ENCODE data around the gene SLC32A1. TPM values are rescaled to one million over a fixed set of nuclear protein-coding genes. Genes with fewer than 3 reads are reported as not detected.

Gene SLC32A1
- total RNA-seq, 1 experiment from 2014 or later: 0.09 TPM

DNA sequence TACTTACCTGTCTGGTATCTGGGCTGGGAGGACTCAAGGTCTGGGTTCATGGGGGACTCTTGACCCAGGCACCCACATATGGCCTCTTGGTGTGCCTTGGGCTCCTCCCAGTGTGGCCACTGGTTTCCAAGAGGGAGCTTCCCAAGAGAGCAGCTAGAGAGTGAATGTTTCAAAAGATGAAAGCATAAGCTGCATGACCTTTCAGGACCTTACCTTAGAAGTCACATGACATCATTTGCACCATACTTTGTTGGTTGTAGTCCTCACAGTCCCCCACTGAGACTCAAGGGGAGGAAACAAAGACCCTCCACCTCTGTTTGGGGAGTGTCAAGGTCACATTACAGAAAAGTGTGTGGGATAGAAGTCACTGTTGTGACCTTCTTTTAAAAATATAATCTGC lies 37.9 kb downstream of the SLC32A1 start:
- H3K27ac Mint-ChIP-seq: no peak overlapping the region
- H3K4me1 Mint-ChIP-seq: peaks cover 9% of the 10 kb centered on the region; the same call in 1 of the 2 replicates
- TF ChIP-seq, protein P1, sequence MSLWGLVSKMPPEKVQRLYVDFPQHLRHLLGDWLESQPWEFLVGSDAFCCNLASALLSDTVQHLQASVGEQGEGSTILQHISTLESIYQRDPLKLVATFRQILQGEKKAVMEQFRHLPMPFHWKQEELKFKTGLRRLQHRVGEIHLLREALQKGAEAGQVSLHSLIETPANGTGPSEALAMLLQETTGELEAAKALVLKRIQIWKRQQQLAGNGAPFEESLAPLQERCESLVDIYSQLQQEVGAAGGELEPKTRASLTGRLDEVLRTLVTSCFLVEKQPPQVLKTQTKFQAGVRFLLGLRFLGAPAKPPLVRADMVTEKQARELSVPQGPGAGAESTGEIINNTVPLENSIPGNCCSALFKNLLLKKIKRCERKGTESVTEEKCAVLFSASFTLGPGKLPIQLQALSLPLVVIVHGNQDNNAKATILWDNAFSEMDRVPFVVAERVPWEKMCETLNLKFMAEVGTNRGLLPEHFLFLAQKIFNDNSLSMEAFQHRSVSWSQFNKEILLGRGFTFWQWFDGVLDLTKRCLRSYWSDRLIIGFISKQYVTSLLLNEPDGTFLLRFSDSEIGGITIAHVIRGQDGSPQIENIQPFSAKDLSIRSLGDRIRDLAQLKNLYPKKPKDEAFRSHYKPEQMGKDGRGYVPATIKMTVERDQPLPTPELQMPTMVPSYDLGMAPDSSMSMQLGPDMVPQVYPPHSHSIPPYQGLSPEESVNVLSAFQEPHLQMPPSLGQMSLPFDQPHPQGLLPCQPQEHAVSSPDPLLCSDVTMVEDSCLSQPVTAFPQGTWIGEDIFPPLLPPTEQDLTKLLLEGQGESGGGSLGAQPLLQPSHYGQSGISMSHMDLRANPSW (CRISPR knock-in tag; conservative IDR thresholded peaks at IDR 0.05; ENCODE audit: low read depth): no peak
- TF ChIP-seq ZNF317 (CRISPR knock-in tag; IDR thresholded peaks at IDR 0.05; ENCODE audit: borderline replicate concordance, low read depth) (no peak), ZNF671 (CRISPR knock-in tag; IDR thresholded peaks at IDR 0.05) (no peak), NFE2L1 (CRISPR knock-in tag; IDR thresholded peaks at IDR 0.05) (no peak), IRF2 (CRISPR knock-in tag; IDR thresholded peaks at IDR 0.05; ENCODE audit: borderline replicate concordance, low read depth) (no peak), ESRRA (CRISPR knock-in tag; IDR thresholded peaks at IDR 0.05; ENCODE audit: borderline replicate concordance) (no peak), ZNF232 (CRISPR knock-in tag; IDR thresholded peaks at IDR 0.05) (no peak)
- TF ChIP-seq, protein P2, sequence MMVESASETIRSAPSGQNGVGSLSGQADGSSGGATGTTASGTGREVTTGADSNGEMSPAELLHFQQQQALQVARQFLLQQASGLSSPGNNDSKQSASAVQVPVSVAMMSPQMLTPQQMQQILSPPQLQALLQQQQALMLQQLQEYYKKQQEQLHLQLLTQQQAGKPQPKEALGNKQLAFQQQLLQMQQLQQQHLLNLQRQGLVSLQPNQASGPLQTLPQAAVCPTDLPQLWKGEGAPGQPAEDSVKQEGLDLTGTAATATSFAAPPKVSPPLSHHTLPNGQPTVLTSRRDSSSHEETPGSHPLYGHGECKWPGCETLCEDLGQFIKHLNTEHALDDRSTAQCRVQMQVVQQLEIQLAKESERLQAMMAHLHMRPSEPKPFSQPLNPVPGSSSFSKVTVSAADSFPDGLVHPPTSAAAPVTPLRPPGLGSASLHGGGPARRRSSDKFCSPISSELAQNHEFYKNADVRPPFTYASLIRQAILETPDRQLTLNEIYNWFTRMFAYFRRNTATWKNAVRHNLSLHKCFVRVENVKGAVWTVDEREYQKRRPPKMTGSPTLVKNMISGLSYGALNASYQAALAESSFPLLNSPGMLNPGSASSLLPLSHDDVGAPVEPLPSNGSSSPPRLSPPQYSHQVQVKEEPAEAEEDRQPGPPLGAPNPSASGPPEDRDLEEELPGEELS (CRISPR knock-in tag; IDR thresholded peaks at IDR 0.05): no peak
- TF ChIP-seq, protein P3, sequence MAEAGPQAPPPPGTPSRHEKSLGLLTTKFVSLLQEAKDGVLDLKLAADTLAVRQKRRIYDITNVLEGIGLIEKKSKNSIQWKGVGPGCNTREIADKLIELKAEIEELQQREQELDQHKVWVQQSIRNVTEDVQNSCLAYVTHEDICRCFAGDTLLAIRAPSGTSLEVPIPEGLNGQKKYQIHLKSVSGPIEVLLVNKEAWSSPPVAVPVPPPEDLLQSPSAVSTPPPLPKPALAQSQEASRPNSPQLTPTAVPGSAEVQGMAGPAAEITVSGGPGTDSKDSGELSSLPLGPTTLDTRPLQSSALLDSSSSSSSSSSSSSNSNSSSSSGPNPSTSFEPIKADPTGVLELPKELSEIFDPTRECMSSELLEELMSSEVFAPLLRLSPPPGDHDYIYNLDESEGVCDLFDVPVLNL (CRISPR knock-in tag; IDR thresholded peaks at IDR 0.05; ENCODE audit: borderline replicate concordance, low read depth): no peak
- TF ChIP-seq, protein P4, sequence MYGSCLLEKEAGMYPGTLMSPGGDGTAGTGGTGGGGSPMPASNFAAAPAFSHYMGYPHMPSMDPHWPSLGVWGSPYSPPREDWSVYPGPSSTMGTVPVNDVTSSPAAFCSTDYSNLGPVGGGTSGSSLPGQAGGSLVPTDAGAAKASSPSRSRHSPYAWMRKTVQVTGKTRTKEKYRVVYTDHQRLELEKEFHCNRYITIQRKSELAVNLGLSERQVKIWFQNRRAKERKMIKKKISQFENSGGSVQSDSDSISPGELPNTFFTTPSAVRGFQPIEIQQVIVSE (CRISPR knock-in tag; IDR thresholded peaks at IDR 0.05; ENCODE audit: borderline replicate concordance): no peak
- DNase-seq (ENCODE audit: low spot score): no peak
- H3K9me3 Mint-ChIP-seq: no peaks in the 10 kb centered on the region
- H3K4me3 Mint-ChIP-seq: no peak overlapping the region
- H3K36me3 Mint-ChIP-seq: peaks cover 56% of the 10 kb centered on the region
- no peaks in the 10 kb centered on the region for H3K27me3 Mint-ChIP-seq (ENCODE audit: low read depth)
- ChIA-PET CTCF (no interaction called here), POLR2A (no interaction called here)
- no peak for ATAC-seq

DNA sequence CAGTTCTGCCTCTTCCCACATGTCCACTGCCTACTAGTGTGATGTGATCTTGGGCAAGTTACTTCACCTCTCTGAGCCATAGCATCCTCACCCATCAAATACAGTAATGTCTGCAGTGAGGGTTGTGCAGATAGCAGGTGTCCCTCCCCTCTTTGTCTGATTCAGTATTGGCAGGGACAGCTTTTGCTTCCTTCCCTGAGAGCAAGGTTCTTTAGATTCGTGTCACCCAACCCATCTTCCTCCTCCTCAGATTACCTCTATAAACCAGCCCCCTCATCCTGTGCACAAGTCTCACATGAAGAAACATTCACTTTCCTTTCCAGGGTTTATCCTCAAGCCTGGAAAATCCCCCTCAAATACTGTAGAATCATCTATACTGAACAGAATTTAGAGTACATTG lies 39.3 kb downstream of the SLC32A1 start:
- ChIA-PET POLR2A (no interaction called here), CTCF (no interaction called here)
- H3K4me3 Mint-ChIP-seq: no peak overlapping the region
- no peak for DNase-seq (ENCODE audit: low spot score)
- no peak for ATAC-seq
- H3K9me3 Mint-ChIP-seq: no peaks in the 10 kb centered on the region
- peaks cover 54% of the 10 kb centered on the region for H3K36me3 Mint-ChIP-seq
- no peak overlapping the region for H3K27ac Mint-ChIP-seq
- peaks cover 9% of the 10 kb centered on the region; the same call in 1 of the 2 replicates for H3K4me1 Mint-ChIP-seq
- TF ChIP-seq TP53 (CRISPR knock-in tag; IDR thresholded peaks at IDR 0.05): no peak
- TF ChIP-seq HMGA2 (CRISPR knock-in tag; IDR thresholded peaks at IDR 0.05): no peak
- no peak for TF ChIP-seq TEAD4 (CRISPR knock-in tag; IDR thresholded peaks at IDR 0.05)
- TF ChIP-seq SP1 (CRISPR knock-in tag; conservative IDR thresholded peaks at IDR 0.05): no peak
- no peak for TF ChIP-seq NFE2L1 (CRISPR knock-in tag; IDR thresholded peaks at IDR 0.05)
- TF ChIP-seq, protein P5, sequence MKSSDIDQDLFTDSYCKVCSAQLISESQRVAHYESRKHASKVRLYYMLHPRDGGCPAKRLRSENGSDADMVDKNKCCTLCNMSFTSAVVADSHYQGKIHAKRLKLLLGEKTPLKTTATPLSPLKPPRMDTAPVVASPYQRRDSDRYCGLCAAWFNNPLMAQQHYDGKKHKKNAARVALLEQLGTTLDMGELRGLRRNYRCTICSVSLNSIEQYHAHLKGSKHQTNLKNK (CRISPR knock-in tag; IDR thresholded peaks at IDR 0.05): no peak
- no peak for TF ChIP-seq ZNF121 (CRISPR knock-in tag; IDR thresholded peaks at IDR 0.05)
- TF ChIP-seq ETV6 (CRISPR knock-in tag; IDR thresholded peaks at IDR 0.05): no peak
- TF ChIP-seq, protein P6, sequence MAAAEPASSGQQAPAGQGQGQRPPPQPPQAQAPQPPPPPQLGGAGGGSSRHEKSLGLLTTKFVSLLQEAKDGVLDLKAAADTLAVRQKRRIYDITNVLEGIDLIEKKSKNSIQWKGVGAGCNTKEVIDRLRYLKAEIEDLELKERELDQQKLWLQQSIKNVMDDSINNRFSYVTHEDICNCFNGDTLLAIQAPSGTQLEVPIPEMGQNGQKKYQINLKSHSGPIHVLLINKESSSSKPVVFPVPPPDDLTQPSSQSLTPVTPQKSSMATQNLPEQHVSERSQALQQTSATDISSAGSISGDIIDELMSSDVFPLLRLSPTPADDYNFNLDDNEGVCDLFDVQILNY (CRISPR knock-in tag; IDR thresholded peaks at IDR 0.05): no peak
- no peak for TF ChIP-seq GTF2I (CRISPR knock-in tag; conservative IDR thresholded peaks at IDR 0.05)
- no peak for TF ChIP-seq RELA (CRISPR knock-in tag; IDR thresholded peaks at IDR 0.05; ENCODE audit: borderline replicate concordance)
- TF ChIP-seq, protein P7, sequence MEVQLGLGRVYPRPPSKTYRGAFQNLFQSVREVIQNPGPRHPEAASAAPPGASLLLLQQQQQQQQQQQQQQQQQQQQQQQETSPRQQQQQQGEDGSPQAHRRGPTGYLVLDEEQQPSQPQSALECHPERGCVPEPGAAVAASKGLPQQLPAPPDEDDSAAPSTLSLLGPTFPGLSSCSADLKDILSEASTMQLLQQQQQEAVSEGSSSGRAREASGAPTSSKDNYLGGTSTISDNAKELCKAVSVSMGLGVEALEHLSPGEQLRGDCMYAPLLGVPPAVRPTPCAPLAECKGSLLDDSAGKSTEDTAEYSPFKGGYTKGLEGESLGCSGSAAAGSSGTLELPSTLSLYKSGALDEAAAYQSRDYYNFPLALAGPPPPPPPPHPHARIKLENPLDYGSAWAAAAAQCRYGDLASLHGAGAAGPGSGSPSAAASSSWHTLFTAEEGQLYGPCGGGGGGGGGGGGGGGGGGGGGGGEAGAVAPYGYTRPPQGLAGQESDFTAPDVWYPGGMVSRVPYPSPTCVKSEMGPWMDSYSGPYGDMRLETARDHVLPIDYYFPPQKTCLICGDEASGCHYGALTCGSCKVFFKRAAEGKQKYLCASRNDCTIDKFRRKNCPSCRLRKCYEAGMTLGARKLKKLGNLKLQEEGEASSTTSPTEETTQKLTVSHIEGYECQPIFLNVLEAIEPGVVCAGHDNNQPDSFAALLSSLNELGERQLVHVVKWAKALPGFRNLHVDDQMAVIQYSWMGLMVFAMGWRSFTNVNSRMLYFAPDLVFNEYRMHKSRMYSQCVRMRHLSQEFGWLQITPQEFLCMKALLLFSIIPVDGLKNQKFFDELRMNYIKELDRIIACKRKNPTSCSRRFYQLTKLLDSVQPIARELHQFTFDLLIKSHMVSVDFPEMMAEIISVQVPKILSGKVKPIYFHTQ (CRISPR knock-in tag; IDR thresholded peaks at IDR 0.05): no peak
- TF ChIP-seq ZNF671 (CRISPR knock-in tag; IDR thresholded peaks at IDR 0.05): no peak
- TF ChIP-seq, protein P8, sequence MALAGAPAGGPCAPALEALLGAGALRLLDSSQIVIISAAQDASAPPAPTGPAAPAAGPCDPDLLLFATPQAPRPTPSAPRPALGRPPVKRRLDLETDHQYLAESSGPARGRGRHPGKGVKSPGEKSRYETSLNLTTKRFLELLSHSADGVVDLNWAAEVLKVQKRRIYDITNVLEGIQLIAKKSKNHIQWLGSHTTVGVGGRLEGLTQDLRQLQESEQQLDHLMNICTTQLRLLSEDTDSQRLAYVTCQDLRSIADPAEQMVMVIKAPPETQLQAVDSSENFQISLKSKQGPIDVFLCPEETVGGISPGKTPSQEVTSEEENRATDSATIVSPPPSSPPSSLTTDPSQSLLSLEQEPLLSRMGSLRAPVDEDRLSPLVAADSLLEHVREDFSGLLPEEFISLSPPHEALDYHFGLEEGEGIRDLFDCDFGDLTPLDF (CRISPR knock-in tag; IDR thresholded peaks at IDR 0.05): no peak
- TF ChIP-seq JUN (CRISPR knock-in tag; IDR thresholded peaks at IDR 0.05): no peak
- no peaks in the 10 kb centered on the region for H3K27me3 Mint-ChIP-seq (ENCODE audit: low read depth)

All from WTC11 (cell line).